Prostate gland (tissue), 2 donors: ENCODE results near the gene MRPS25. TPM values are rescaled to one million over a fixed set of nuclear protein-coding genes. Genes with fewer than 3 reads are reported as not detected.
A peak's percentile ranks its signal among the peaks of the same experiment; 100 is the strongest.

Source experiments
- DNase-seq: peaks from one replicate; pipeline ENCODE4 v3.0.0-alpha.2; 2019; ENCODE audit warnings: low spot score
- H3K27ac ChIP-seq, 2 donors: fragments of 200-600 bp; sonication (generic); 2 replicates each; pipeline ENCODE4 v1.5.1; 2017 to 2019
- H3K27me3 ChIP-seq: fragments of 200-600 bp; sonication (generic); replicated peaks from 2 replicates; pipeline ENCODE4 v1.5.1; 2019; ENCODE audit not compliant: insufficient read depth
- H3K36me3 ChIP-seq, 2 donors: fragments of 200-600 bp; sonication (generic); 1 replicate in 1 of 2; 2 replicates in 1 of 2; pipeline versions ENCODE4 v1.5.1 to v1.8.1; 2017 to 2019
- H3K4me1 ChIP-seq: fragments of 200-600 bp; sonication (generic); replicated peaks from 2 replicates; pipeline ENCODE4 v1.5.1; 2019
- H3K4me3 ChIP-seq, 2 donors: fragments of 200-600 bp; sonication (generic); 2 replicates each; pipeline ENCODE4 v1.5.1; 2017 to 2019
- H3K9me3 ChIP-seq: fragments of 200-600 bp; sonication (generic); 2 replicates; pipeline ENCODE4 v1.5.1; 2017
- CTCF ChIP-seq, 4 experiments: fragments of 200-600 bp in 2 of 4; fragments of 450-650 bp in 2 of 4; sonication (generic) in 2 of 4; IDR thresholded peaks; 1 replicate in 3 of 4; 2 replicates in 1 of 4; pipeline ENCODE4 v1.5.1; 2016 to 2019; ENCODE audit warnings: antibody characterized with exemption in 4 of 4, mild to moderate bottlenecking in 2 of 4, moderate library complexity in 2 of 4
- POLR2A ChIP-seq: fragments of 450-650 bp; IDR thresholded peaks from one replicate; pipeline ENCODE4 v1.6.1; 2016; ENCODE audit warnings: antibody characterized with exemption, mild to moderate bottlenecking
- POLR2AphosphoS5 ChIP-seq: sonication (generic); formaldehyde crosslinking; IDR thresholded peaks from one replicate; pipeline ENCODE4 v1.6.1; 2017; ENCODE audit warnings: antibody characterized with exemption
- WGBS: methylation state at CpG from one replicate; pipeline ENCODE4 v1.1.5; 2018; 5-methylcytosine and 5-hydroxymethylcytosine counted together
- intact Hi-C: fragments of 100-400 bp; cut with DNase I; formaldehyde crosslinking; loops from one replicate; pipeline ENCODE4 v1.14.2; 2022
- total RNA-seq, 2 donors: library from RNA; depleted of rRNA; stranded (reverse); fragments of >200 nt; gene quantifications; one replicate each; pipeline ENCODE4 v1.1.0, GENCODE V29; 2016

MRPS25 gene
- total RNA-seq, 2 donors from 2014 or later = 16.6 to 49.1 TPM

GRCh38 chr3:15043408-15044171, 21.5 kb downstream of the MRPS25 start:
- no peak overlapping the region for H3K4me3 ChIP-seq
- no peaks in the 10 kb centered on the region for H3K9me3 ChIP-seq
- intact Hi-C loops = loop anchor here (5.0 kb wide), 1 partner anchor 116 kb away; no protein-coding TSS in a partner anchor
- H3K27ac ChIP-seq = no peak overlapping the region
- DNase-seq = no peak
- no peaks in the 10 kb centered on the region for H3K36me3 ChIP-seq
- H3K4me1 ChIP-seq = peaks cover 4% of the 10 kb centered on the region
- no peak for TF ChIP-seq POLR2AphosphoS5
- no peak for TF ChIP-seq POLR2A
- TF ChIP-seq CTCF (IDR thresholded peaks at IDR 0.05) = no peak
- WGBS = 83% methylated on average over 11 of the region's 11 CpGs
- no peaks in the 10 kb centered on the region for H3K27me3 ChIP-seq

GRCh38 chr3:15042936-15043335, 22.2 kb downstream of the MRPS25 start:
- Histone ChIP-seq H3K27ac (no peak overlapping the region), H3K36me3 (no peaks in the 10 kb centered on the region), H3K9me3 (no peaks in the 10 kb centered on the region), H3K4me3 (no peak overlapping the region), H3K27me3 (no peaks in the 10 kb centered on the region), H3K4me1 (peaks cover 4% of the 10 kb centered on the region)
- 46% methylated on average over 3 of the region's 3 CpGs for WGBS
- TF ChIP-seq POLR2A (no peak), CTCF (IDR thresholded peaks at IDR 0.05) (no peak), POLR2AphosphoS5 (no peak)
- intact Hi-C loops = loop anchor here (5.0 kb wide), 1 partner anchor 116 kb away; no protein-coding TSS in a partner anchor
- no peak for DNase-seq

GRCh38 chr3:15041950-15042349, 23.2 kb downstream of the MRPS25 start:
- DNase-seq = no peak
- Histone ChIP-seq H3K4me3 (no peak overlapping the region), H3K4me1 (peaks cover 4% of the 10 kb centered on the region), H3K9me3 (no peaks in the 10 kb centered on the region), H3K36me3 (no peaks in the 10 kb centered on the region), H3K27me3 (no peaks in the 10 kb centered on the region), H3K27ac (no peak overlapping the region)
- 58% methylated on average over 3 of the region's 3 CpGs for WGBS
- intact Hi-C loops = loop anchor here (5.0 kb wide), 1 partner anchor 115 kb away; no protein-coding TSS in a partner anchor
- no peak for TF ChIP-seq POLR2A
- no peak for TF ChIP-seq POLR2AphosphoS5
- no peak for TF ChIP-seq CTCF (IDR thresholded peaks at IDR 0.05)

GRCh38 chr3:15040844-15041243, 24.3 kb downstream of the MRPS25 start:
- intact Hi-C loops = loop anchor here (5.0 kb wide), 1 partner anchor 114 kb away; no protein-coding TSS in a partner anchor
- Histone ChIP-seq H3K4me3 (no peak overlapping the region), H3K36me3 (no peaks in the 10 kb centered on the region), H3K4me1 (peaks cover 4% of the 10 kb centered on the region), H3K27me3 (no peaks in the 10 kb centered on the region), H3K9me3 (no peaks in the 10 kb centered on the region), H3K27ac (no peak overlapping the region)
- WGBS = 82% methylated on average over 3 of the region's 3 CpGs
- TF ChIP-seq CTCF (IDR thresholded peaks at IDR 0.05) (no peak), POLR2A (no peak), POLR2AphosphoS5 (no peak)
- DNase-seq = no peak

- Histone ChIP-seq H3K4me3 (no peak overlapping the region), H3K4me1 (no peaks in the 10 kb centered on the region), H3K9me3 (no peaks in the 10 kb centered on the region), H3K36me3 (peaks cover 0 to 9% of the 10 kb centered on the region in 2 donors), H3K27ac (no peak overlapping the region), H3K27me3 (no peaks in the 10 kb centered on the region)
- peak; percentile 64 for TF ChIP-seq POLR2AphosphoS5
- no peak for TF ChIP-seq POLR2A
- DNase-seq = peak; percentile 42
- WGBS = 52% methylated on average over 6 of the region's 6 CpGs
- intact Hi-C loops = no loop called here
These were observed 26.8 kb downstream of the MRPS25 start for GRCh38 chr3:15038306-15038705.
